Suppressor macrophage treated with lipopolysaccharide for 4 hours (primary cell): ENCODE data around the gene RUNX2.

ENCODE experiments used
- DNase-seq: peaks from one replicate; pipeline ENCODE4 v3.0.0-alpha.2; 2020

Gene RUNX2

GRCh38 chr6:45436544-45437438 is 108.7 kb downstream of the RUNX2 start:
- peak; percentile 90 for DNase-seq

- DNase-seq, result no peak
Observed at GRCh38 chr6:45437439-45437815, 109.3 kb downstream of the RUNX2 start.

DNA sequence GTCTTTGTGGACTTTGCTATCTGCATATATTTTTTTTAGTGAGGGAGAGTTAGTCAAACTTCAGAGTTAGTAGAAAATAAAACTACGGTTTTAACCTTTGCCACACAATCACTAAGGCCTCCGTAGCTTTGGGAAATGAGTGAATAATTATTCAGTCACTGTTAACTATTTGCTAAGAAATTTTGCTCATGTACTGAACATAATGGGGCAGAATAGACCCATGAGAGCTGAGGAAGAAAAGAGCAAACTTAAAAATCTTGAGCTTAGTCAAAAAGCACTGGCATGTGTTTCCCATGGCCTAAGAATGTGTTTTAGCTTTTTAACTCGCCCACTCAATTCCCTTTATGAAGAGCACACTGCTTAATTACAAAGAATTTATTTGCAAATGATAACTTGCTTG is 110.0 kb downstream of the RUNX2 start:
- no peak for DNase-seq

- no peak for DNase-seq
Observed at GRCh38 chr6:45438849-45439406, 110.8 kb downstream of the RUNX2 start.

- no peak for DNase-seq
Observed at GRCh38 chr6:45439459-45439858, 111.3 kb downstream of the RUNX2 start.

GRCh38 chr6:45439861-45440388 is 111.8 kb downstream of the RUNX2 start:
- no peak for DNase-seq

DNA sequence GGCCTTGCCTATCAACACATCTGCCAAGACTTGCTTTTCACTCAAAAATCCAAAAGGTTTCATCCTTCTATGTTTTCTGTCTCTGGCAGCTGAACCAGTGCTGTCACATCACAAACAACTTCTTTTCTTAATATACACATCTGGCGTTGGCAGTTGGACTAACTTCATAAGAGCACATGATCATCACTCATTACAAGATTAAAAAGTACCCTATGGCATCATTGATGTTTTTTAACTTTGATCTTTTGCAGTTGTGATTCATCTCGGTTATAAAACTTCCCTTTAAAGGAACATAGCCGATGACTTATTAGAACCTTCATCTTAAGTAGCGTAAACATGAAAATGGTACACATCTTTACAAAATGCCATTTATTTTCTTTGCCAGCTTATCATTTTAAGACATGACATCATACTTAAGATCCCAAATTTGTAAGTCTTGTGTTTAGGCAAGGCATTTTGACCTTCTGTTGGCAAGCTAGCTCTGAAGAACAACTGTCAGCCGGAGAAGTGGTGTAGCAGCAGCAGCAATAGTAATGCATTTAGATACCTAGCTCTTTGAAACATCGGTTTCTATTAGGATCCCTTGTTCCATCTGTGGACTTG is 113.8 kb downstream of the RUNX2 start:
- DNase-seq, result peak; percentile 83

DNA sequence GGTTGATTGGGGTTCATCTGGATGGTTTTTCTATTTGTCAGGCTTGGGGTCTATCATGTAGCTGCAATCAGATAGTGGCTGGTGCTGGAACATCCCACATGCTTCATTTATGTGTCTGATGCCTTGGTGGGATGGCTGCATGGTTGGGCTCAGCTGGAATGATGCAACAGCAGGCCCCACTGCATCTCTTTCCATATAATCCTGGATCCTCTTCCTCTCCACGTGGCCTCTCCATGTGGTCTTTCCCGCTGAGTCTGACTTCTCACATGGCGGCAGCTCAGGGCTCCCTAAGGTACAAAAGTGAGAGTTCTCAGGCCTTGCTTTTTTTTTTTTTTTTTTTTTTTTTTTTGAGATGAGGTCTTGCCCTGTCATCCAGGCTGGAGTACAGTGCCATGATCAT is 114.6 kb downstream of the RUNX2 start:
- DNase-seq, result no peak

- DNase-seq, result no peak
Observed at GRCh38 chr6:45445364-45445748, 117.2 kb downstream of the RUNX2 start.

GRCh38 chr6:45445749-45446549 is 117.8 kb downstream of the RUNX2 start:
- DNase-seq, result peak; percentile 94

DNA sequence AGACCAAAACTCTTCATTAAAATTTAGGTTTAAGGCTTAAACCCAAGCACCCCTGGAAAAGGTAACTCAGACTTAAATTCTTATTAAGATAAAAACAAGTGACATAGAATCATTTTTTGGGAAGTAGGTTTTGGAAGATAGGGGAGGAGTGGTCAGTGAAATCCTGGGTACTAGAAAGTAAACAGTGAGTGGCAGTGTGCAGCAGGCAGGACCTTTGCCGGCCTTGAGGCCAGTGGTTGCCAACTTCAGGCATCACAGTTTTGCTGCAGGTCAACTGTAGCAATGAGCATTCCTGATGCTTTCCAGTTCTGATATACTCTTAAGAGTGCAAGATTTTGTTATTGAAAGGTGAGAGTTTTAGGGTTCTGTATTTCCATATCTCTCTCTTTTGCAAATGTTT is 118.9 kb downstream of the RUNX2 start:
- no peak for DNase-seq

- no peak for DNase-seq
Observed at GRCh38 chr6:45447716-45448115, 119.6 kb downstream of the RUNX2 start.

GRCh38 chr6:45448417-45449389 is 120.6 kb downstream of the RUNX2 start:
- no peak for DNase-seq

DNA sequence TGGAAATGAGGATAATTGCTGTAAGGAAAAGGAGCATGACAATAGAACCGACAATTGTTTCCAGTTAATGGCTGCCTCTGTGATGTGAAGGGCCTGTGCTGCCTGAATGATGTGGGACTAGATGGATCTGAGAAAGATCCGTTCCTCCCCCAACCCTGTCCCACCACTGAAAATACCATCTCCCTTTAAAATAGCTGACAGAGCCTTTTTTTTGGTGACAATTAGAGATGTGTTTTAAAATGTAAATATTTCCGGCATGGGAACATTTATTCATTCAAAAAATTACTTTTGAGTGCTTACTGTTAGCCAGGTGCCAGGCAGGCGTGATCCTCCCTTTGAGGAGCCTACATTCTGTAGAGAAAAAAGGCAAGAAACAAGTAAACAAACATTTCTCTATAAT is 122.0 kb downstream of the RUNX2 start:
- DNase-seq, result no peak

DNA sequence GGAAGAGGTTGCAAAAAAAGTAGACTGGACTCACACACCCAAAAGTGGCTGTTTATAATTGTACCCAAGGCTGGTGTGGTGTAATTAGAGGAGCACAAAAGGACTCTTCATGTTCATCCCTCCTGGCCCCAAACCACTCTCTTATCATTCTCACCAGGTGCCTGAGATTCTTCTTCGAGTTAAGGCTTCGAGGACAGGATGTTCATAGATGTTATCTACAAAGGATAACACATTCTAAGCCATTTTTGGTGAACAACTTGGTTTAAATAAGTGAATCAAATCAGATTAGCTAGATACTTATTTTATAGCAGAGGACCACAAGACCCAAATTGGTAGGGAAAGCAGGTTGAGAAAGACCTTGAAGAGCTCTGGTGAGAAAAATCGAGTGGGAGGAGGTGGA is 122.7 kb downstream of the RUNX2 start:
- no peak for DNase-seq

DNA sequence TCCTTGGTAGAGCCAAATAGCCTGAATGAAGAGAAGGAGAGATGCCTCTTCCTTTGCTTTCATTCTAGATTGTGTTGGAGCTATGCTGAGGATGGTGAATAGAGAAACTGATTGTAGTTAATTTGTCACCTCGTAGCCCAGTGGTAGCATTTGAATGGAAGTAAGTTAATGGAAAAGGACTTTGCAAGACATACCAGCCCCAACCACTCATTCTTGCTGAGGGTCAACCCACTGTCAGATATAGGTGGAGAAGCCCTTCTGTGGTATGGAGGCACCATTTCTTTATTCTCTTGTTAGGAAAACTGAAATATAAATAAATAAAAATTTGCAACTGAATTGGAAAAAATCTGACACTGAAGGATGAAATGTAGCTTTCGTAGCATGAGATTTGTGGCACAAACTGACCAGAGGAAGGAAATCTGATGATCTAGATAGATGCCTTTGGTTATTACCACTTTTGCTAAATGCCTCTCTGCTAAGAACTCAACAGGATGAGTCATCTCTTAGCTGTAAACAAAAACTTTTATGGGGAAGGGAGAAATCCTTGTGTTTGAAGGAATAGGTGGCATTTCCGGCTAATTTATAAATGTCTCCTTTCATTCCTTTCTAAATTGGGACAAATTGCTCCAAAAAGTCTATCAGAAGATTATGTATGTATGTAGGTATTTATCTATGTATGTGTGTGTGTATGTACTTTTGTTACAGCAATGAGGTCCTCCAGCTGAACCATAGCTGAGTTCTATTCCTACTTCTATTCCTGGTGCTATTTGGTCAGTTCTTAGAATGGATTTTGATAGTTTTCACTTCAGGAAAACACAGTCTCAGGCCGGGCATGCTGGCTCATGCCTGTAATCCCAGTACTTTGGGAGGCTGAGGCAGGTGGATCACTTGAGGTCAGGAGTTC is 126.1 kb downstream of the RUNX2 start:
- DNase-seq, result peak; percentile 70

- no peak for DNase-seq
Observed at GRCh38 chr6:45455408-45455807, 127.3 kb downstream of the RUNX2 start.

GRCh38 chr6:45457141-45457540 is 129.0 kb downstream of the RUNX2 start:
- no peak for DNase-seq

DNA sequence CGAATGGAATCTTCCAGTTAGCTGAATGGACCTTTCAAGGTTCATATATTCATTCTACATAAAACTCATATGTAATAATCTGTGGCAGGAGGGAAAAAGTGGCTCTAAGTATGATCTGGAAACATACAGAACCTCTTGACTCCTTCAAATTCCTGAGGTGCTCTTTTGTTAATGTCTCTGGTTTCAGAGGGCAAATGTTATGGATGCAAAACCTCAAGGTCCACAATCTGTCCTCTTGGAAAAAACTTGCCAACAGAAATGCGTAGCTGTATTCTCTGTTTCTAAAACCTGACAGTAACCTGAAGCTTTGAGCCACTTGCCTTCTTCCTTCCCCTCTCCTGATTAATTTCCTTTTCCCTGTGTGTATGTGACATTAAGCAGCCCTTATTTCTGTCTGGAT is 130.5 kb downstream of the RUNX2 start:
- DNase-seq, result no peak

DNA sequence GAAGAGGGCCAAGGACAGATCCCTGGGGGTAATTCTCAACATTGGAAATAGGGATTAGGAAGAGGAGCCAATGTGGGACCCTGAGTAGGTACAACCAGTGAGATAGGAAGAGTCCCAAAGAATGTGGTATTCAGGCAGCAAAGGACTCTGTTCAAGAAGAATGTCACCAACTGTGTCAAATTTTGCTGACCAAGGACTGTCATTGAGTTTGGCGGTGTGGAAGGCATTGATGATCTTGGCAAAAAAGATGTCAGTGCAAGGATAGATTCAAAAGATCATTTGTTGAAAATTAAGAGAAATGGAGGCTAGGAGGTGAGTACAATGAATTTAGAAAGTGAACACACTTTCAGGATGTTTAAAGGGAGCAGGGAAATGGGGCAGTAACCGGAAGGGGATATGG is 132.0 kb downstream of the RUNX2 start:
- DNase-seq, result no peak

DNA sequence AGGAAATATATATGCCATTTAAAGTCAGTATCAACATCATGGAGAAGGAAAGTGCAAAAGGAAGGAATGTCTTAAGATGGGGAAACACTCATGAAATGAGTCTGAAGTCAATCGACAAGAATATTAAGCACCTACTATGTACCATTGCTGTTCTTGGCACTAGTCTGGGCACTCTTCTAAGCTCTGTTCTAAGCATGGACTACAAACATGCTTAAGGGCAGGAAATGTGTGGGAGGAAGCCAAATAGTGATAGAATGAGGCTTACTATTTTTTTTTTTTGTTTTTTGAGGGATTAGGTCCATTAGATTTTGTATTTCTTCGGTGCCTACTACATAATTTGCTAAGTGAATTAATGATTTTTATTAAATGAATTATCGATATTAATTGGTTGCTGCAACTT is 133.4 kb downstream of the RUNX2 start:
- DNase-seq, result no peak
